Stimulated activated CD4-positive, alpha-beta T cell treated with anti-CD3 and anti-CD28 coated beads, Interleukin-15, amount 100 ng/mL, for 24 hours (primary cell): ENCODE results near the gene ADSS1.
A peak's percentile ranks its signal among the peaks of the same experiment; 100 is the strongest.
"Not testable (repeated sequence)": the region's sequence is repeated elsewhere in the genome, so short reads cannot be mapped to it uniquely, and the experiment has no call there.

ENCODE experiments used
- DNase-seq: peaks from one replicate; pipeline ENCODE4 v3.0.0-alpha.2; 2020

The ADSS1 gene

DNA sequence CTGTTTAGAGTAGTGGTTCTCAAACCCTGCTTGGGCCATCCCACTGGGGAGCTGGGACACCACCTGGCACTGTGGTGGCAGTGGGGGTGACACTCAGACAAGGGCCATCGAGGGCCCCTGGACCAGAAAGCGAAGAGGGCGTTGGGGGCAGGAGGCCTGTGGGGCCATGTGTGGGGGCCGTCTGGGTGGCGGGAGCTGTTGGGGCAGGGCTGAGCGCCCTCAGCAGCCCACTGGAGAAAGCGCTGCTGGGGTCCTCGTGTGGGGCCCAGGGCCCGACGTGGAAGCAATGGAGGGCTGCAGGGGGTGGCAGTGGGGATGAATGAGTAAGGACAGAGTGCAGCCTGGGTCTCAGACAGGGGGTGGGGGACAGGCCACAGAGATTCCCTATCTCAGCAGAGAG is 5.9 kb upstream of the ADSS1 start:
- DNase-seq = no peak

DNA sequence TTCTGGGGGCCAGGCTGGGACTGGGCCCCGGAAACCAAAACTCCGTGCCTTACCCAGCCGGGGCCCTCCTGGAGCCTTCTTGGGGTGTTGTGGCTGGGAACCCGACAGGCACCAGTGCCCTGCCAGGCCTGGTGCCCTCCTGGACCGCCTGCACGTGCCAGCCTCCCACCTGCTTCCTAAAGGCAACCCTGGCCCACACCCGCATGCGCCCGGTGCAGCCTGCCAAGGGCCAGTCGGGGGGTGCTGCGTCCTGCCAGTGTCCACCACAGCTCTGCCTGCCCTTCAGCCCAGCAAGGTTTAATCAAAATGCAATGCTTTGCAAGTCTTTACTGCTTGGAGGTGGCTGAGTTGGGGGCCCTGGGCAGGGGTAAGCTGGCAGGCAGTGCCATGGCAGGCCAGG is 5.2 kb upstream of the ADSS1 start:
- no peak for DNase-seq

DNA sequence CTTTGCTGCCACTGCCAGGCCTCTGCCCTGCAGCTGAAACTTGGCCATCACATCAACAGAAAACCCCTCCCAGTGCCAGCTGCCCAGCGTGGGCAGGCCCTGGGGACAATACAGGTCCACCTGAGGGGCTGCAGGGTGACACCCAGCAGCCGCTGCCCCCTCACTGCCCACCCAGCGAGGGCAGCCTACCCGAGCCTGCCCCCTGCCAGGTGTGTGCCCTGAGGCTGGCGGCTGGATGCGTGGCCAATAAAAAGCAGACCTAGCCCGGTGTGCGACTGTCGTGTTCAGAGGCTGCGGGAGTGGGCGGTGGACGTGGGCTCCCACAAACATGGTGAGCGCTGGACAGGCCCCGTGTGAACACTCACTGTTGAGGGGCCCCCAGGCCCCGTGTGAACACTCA is 4.7 kb upstream of the ADSS1 start:
- no peak for DNase-seq

DNA sequence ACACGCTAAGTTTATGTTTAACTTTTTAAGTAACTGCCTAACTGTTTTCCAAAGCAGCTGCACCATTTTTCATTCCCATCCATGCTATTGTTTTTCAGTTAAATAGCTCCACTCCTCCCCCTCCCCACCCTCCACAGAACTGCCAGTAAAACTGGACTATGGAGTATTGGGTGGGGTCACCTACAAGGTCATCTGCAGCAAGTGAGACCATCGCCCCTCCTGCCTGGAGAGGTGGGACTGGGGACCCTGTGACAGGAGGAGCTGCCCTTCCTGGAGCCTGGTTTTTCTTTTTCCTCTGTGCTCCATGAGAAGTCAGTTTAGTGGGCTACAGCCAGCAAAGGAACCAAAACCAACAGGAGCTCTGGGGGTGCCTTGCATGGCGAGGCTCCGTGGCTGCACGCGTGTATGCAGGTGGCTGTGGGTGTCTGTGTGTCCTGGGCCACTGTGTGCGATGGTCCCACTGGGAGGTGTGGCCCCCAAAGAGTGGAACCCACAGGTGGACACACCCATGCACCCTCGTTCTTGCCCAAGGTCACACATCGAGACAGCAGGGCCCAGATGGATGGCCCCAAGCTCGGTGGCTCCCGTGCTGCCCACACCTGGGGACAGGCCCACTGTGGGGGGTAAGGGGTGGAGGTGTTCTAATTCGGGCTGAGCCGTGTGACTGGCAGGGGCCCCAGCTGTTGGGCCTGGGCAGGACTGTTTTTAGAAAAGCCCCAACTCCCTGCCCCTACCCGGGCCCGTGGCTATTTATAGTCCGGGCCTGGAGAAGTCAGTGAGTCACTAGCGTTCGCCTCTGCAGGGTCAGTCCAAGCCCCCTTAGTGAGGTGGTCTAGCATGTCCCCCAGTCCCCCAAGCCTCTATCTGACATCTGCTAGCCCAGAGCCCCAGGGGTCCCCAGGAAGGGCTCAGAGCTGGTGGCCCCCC is 2.3 kb upstream of the ADSS1 start:
- DNase-seq = no peak

DNA sequence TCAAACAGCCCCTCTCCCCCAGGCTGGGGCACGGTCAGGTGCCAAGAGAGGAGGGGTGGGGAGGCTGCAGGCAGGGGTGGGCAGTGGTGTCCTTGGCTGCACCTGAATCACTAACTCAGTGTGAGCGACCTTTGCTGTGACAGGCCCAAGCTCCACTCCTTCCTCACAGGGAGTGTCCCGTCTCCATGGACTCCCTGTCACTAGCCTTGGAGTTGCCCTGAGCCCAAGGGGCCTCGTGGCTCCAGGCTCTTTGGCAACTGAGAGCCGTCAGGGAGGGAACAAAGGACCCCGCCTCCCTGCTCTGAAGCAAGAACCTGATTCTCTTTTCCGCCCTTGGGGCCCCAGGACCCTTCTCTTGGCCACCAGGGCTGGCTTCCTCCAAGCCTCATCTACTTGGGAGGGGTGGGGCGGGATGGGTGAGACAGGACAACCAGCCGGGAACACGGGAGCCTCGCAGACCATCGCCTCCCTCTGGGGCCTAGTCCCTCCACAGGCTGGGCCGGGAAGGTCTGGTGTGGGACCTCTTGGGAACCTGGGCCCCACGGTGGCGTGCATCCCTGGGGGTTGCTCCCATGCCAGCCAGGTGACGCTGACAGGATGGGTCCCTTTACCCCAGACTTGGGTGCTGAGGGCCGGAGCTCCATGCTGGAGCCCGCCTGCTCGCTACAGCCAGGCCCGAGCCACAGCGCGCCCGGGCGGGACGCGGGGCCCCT is 935 bp upstream of the ADSS1 start:
- no peak for DNase-seq

DNA sequence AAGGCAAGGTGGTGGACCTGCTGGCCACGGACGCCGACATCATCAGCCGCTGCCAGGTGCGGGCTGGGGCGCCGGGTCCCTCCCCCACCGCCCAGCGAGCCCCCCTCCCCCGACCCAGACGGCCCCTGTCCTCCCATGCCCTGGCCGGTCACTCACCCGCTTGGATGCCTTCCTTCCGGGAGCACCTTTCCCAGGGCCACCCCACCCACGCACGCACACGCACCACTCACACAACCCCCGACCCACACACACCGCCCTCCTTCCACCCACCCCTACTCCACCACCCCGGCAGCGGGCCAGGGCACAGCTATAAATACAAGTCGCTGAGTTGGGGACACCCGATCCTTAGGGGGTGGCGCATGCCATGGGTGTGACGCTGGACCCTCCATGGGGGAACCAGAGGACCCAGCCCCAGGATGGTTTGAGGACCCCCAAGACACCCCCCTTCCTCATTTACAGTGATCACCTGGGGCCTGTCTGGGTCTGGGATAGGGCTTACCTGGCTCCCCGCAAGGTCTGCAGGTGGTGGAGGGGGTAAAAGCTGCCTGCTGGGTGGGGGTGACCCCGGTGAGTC is 465 bp downstream of the ADSS1 start:
- peak; percentile 48 for DNase-seq

DNA sequence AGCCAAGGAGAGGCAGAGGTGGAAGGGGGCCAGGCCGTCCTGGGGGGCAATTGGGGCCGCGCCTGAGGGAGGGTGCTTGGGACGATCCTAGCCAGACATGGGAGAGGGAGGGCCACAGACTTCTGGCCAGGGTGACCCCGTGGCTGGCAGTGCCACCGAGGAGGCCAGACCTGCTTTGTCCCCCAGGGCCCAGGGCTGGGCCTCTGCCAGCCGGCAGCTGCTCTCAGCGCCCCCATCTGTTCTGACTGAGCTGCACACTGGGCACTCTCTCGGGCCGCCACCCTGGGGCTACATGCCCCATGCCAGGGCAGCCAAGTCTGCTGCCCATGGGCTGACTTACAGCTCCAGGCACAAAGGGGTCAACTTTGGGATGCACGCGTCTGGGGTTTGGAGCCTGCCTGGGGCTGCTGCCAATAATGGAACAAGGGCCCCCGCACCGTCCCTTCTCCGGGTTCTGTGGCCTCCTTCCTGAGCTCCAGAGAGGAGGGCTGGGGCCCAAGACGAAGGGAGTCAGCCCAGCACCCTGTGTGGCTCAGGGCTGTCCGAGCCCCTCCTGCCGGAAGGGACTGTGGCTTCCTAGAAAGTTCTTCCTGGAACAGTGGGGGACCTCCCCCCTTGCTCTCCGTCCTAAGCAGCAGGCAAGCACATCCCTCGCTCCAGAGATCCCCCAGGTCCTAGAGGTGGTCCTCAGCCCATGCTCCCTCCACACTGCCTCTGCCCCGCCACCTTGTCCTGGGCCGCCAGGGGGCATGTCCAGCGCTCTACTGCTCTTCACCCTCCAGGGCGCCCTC is 1.1 kb downstream of the ADSS1 start:
- no peak for DNase-seq

DNA sequence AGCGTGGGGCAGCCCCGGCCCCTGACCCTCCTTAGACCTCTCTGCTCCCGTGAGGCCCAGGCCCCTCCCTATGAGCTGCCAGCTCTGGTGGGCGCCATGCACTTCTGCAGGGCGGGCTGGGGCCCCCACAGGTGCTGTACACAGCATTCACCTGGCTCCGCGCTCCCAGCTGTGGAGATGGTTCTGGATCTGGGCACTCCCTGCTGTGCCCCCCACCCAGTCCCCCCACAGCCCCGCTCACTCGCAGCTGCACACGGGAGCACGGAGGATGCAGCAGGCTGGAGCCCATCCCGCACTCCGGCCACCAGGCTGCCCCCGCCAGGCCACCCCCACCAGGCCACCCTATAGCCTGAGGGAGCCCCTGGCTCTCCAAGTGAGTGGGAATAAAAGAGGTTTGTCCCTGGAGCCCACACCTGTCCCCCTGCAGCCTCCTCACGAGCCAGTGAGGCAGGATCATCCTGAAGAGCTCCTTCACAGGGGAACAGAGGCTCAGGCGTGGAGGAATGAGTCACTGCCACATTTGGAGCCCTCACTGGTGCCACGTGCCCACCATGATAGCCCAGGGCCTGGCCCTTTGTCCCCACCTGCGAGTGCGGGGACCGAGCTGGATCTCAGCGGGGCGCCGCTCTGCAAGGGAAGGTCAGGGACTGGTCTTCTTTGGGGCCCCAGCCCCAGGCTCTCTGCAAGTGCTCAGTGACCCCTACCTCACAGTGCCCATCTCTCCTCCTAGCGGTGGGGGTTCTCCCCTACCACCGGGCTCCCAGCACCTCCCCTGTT is 1.9 kb downstream of the ADSS1 start:
- no peak for DNase-seq

DNA sequence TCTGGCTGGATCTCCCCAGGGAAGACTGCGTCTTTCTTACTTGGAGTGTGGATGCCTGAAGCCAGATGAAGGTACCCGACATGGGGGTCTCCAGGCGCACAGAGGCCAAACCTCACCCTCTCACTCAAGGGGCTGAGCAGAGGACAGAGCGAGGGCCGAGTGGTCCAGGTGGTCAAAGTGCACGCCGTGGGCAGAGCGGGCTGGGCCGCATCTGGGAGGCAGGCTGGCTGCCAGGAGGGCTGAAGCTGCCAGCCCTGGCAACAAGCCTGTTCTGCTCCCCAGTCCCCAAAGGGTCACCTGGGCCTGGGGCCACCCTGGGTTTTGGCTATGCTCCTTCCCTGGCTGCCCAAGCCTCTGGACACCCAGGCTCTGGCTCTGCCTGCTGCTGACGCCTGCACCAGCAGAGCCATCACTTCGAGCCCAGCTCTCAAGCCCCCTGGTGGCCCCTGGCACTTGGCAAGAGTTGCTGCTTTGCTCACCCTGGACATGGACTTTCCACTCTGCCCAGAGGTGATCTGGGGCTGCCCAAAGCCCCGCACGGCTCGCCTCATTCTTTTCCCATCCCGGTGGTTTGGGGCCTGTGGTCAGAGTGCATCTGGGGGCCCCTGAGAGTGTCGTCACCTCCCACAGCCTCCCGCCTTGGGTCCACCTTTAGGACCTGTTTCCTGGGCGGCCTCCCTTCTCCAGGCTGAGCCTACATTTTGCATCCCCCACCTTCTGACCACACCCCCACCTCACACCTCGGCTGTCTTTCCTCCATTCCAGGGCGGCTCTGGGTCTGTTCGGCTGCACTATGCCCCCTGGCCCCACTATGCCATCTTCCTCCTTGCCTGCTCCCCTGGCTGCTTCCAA is 2.8 kb downstream of the ADSS1 start:
- no peak for DNase-seq

DNA sequence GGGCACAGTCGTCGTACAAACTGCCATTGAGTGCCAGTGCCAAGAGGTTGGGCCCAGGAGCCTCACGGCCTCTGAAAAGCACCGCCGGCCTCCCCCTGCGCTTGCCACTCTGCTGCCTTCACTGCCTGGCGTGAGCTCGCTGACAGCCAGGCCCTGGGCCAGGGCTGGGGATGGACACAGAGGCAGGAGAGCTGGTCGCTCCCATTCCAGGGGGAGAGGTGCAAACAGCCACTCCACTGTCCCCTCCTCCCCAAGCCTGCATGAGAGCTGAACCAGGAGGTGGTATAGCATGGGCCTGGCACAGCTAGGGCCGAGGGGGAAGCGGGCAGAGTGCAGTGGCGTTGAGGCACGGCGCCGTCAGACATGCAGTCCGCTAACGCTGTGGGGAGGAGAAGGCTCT is 4.6 kb downstream of the ADSS1 start:
- DNase-seq = no peak

DNA sequence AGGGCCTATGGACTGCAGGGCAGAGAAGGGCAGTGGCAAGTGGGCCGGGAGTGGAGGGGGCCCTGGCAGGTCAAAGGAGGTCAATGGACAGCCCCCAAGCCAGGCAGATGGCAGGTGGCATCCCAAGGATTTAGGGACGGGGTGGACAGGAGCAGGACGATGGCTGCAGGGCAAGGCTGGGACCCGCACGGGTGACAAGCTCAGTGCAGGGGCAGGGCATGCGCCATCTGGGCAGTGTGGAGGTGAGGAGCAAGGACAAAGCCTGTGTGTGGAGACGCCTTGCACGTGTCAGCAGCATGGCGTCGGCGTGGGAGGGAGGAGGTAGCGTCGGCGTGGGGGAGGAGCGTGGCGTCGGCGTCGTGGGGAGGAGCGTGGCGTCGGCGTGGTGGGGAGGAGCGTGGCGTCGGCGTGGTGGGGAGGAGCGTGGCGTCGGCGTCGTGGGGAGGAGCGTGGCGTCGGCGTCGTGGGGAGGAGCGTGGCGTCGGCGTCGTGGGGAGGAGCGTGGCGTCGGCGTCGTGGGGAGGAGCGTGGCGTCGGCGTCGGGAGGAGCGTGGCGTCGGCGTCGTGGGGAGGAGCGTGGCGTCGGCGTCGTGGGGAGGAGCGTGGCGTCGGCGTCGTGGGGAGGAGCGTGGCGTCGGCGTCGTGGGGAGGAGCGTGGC is 5.3 kb downstream of the ADSS1 start:
- DNase-seq = not testable (repeated sequence)

DNA sequence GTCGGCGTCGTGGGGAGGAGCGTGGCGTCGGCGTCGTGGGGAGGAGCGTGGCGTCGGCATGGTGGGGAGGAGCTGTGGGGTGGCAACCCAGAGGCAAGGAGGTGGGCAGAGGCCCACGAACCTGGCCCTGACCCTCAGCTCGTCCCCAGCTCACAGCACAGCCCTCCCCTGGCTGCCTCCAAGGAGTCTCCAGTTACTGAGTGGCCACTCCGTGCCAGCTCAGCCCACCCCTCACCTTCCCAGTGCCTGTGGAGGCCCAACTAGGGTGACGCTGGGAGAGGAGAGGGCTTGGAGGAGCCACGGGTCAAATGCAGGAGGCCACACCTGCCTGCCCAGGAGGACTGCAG is 5.8 kb downstream of the ADSS1 start:
- DNase-seq = no peak

DNA sequence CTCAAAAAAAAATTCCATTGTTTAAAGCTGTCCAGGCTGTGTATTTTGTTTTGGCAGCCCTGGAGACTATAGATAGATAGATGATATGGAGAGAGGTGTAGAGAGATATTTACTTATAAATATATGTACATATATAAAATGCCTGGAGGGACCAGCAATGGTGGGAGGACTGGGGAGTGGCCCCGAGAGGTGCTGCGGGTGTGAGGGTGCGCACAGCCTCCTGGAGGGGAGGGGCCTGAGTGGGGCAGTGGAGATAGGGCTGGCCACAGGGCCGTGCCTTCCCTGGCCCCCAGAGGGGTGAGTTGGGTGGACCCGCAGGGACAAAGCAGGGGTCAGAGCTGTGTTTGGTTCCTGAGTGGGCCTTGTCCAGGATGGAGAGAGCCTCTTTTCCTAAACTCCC is 6.5 kb downstream of the ADSS1 start:
- no peak for DNase-seq

DNA sequence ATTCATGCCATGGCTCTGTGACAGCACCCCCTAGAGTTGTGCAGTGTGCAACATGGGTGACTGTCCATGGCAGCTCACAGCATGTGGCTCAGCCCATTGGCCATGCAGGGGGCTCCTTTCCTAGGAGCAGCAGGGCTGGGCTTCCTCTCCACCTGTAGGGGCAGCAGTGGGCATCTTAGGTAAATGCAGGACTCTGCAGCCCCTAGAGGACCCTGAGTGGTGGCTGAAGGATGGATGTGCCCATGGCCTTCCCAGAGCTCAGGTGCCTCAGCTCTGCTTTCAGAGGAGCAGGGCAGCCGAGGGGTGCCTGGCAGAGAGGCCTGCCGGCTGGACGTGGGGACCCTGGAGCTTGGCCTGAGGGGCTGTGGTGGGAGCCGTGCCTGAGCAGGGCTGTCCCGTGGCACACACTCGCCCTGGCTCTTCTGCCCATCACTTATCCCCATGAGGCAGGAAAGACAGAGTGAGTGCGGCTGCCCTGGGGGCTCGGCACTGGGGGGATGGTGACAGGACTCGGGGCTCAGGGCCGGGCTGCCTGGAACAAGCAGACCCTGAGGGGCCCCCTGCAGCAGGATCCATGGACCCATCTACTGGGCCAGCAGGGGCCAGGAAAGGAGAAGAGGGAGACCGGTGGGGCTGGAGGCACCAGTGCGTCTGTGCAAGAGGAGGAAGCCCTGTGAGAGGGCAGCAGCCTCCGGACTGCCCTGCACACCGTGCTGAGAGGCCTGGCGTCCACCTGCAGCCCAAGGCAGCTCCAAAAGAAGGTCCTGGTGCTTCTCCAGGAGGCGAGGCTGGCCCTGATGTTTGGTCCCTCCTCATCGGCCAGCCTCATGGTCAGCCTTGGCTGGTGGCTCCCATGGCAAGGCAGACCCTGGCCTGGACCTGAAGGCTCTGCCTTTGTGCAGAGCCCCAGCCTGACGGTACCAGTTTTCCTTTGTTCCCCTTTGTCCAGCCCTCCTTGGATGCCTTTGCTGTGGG is 7.6 kb downstream of the ADSS1 start:
- DNase-seq = no peak

DNA sequence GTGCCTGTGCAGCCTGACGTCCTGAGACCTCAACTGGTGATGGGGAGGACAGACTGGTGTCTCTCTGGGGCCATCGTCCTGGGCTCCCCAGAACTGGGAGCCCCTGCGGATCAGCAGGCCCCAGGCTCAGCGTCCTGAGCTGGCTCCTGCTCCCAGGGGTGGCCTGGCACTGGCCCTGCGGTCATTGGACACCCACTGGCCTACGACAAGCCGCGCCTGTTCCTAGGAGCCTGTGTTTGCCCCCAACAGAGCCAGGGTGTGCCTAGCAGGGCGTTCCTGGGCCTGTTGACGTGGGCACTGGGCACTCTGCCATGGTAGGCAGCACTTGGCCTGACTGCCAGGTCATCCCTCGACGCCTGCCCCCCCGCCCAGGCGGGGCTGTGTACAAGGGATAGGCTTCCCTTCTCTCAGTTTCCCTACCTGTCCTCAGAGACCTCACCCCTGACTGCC is 8.4 kb downstream of the ADSS1 start:
- no peak for DNase-seq

DNA sequence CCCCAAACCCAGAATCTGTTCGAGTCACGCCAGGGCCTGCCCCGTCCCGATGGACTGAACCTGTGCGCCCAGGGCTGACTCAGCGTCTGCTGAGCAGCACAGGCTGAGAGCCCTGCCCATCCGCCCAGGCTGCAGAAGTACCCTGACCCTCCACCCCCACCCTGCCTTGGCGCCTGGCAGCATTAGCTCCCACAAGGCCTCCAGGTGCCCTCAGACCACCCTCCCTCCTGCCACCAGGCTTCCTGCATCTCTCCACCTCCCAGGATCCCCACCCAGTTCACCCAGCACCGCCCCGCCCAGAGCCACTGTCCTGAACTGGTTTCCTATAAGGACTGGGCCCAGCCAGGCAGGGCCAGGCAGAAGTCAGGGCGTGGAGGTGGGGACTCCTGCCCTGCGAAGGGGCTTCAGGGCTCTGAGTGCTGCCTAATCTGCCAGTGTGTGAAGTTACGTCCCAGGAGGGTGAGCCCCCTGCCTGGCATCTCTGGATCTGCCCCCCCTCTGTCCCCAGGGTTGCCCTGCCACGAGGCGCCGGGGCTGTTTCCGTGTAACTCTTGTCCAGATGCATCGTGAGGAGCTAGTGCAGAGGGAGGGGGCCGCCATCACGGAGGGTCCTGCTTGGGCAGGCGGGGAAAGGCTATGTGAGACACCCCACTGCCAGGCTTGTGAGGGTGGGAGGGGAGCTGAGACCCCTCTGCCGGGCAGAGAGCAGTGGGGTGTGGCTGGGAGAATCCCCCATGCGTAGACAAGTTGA is 9.1 kb downstream of the ADSS1 start:
- no peak for DNase-seq

DNA sequence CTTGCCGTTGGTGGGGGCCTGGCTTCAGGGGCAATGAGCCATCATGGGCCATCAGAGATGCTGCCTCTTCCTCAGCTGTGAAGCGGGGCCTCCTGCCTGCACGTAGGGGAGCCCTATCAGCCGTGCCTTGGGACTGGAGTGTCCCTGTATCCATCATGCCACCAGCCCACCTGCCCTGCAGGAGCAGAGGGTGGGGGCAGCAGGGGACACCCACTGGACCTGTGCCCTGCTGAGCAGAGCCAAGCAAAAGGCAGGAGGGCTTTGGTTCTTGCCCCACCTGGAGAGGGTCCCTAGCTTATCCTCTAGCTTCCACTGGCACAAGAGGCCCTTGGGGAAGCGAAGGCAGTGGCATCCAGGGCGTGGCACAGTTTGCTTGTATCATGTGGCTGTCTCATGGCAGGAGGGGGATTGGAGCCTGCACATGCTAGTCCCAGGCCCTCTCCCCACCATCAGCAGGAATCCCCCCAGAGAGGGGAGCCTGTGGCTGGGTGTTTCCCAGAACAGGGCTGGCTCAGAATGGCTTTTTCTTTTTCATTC is 10.1 kb downstream of the ADSS1 start:
- DNase-seq = no peak

DNA sequence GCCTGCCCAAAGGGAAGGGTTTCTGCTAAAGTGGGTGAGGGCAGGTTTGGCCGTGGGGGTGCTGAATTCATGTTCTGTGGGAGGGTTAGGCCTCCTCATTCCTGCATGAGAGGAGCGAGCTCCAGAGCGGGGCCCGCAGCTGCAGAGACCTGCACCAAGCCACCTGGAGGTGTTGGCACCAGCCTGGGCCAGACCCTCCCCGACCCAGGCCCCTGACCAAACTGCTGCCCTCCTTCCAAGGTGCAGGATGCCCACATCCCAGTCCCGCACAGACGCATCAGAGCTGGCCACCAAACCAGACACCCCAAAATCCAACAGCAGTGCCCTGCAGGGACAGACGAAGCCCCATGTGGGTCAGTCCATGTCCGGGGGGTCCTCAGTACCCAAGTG is 10.6 kb downstream of the ADSS1 start:
- no peak for DNase-seq
